ENCODE data around the gene ARHGAP10.

DNA sequence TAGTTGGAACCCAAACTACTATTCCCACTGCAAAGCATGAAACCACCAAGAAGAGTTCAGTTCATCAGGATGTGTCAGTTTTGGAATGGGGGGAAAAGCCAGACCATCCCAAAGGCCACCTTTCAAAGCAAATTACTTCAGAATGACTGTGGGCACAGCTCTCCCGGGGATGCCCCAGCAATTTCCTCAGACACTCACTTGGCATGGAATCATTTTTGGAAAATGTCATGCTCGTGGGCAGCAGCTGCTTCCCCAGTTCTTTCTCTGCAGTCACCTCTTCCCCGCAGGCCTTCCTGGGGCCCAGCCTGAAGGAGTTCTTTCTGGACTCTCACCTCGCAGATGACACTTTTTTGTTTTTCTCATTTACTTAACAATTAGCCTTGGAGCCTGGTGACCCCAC lies 360.0 kb downstream of the ARHGAP10 start:
- TF ChIP-seq, protein P1, sequence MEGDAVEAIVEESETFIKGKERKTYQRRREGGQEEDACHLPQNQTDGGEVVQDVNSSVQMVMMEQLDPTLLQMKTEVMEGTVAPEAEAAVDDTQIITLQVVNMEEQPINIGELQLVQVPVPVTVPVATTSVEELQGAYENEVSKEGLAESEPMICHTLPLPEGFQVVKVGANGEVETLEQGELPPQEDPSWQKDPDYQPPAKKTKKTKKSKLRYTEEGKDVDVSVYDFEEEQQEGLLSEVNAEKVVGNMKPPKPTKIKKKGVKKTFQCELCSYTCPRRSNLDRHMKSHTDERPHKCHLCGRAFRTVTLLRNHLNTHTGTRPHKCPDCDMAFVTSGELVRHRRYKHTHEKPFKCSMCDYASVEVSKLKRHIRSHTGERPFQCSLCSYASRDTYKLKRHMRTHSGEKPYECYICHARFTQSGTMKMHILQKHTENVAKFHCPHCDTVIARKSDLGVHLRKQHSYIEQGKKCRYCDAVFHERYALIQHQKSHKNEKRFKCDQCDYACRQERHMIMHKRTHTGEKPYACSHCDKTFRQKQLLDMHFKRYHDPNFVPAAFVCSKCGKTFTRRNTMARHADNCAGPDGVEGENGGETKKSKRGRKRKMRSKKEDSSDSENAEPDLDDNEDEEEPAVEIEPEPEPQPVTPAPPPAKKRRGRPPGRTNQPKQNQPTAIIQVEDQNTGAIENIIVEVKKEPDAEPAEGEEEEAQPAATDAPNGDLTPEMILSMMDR (IDR thresholded peaks at IDR 0.05) = no peak
- no peak for TF ChIP-seq POLR2A (IDR thresholded peaks at IDR 0.05)

Measured in right lobe of liver (tissue), 4 donors.